HG02588 (cell line): ENCODE data around the gene FRMPD2.
"Not testable (repeated sequence)": the region's sequence is repeated elsewhere in the genome, so short reads cannot be mapped to it uniquely, and the experiment has no call there.

Experiments used
- ATAC-seq: cut with Tn5 transposase; IDR thresholded peaks from one replicate; pipeline ENCODE4 v1.9.1; 2021; ENCODE audit warnings: mild to moderate bottlenecking, moderate library complexity; ENCODE audit not compliant: unreplicated experiment

FRMPD2 gene

GRCh38 chr10:48237259-48238250 is 36.9 kb downstream of the FRMPD2 start:
- no peak for ATAC-seq

GRCh38 chr10:48236199-48236621 is 38.3 kb downstream of the FRMPD2 start:
- no peak for ATAC-seq

- no peak for ATAC-seq
Measured at GRCh38 chr10:48235501-48235900, 39.0 kb downstream of the FRMPD2 start.

- ATAC-seq: no peak
Measured at GRCh38 chr10:48234787-48235186, 39.7 kb downstream of the FRMPD2 start.

GRCh38 chr10:48234295-48234694 is 40.2 kb downstream of the FRMPD2 start:
- ATAC-seq: no peak

GRCh38 chr10:48233559-48234005 is 40.9 kb downstream of the FRMPD2 start:
- no peak for ATAC-seq

GRCh38 chr10:48232717-48233447 is 41.6 kb downstream of the FRMPD2 start:
- ATAC-seq: no peak

- peak; percentile 69 for ATAC-seq
Measured at GRCh38 chr10:48231699-48232315, 42.7 kb downstream of the FRMPD2 start.

GRCh38 chr10:48231178-48231577 is 43.3 kb downstream of the FRMPD2 start:
- ATAC-seq: no peak

- no peak for ATAC-seq
Measured at GRCh38 chr10:48227213-48227612, 47.3 kb downstream of the FRMPD2 start.

GRCh38 chr10:48224979-48225560 is 49.4 kb downstream of the FRMPD2 start:
- no peak for ATAC-seq

- ATAC-seq: no peak
Measured at GRCh38 chr10:48224296-48224695, 50.2 kb downstream of the FRMPD2 start.

GRCh38 chr10:48221814-48222213 is 52.7 kb downstream of the FRMPD2 start:
- ATAC-seq: no peak

GRCh38 chr10:48221031-48221430 is 53.5 kb downstream of the FRMPD2 start:
- ATAC-seq: not testable (repeated sequence)

- no peak for ATAC-seq
Measured at GRCh38 chr10:48219194-48219593, 55.3 kb downstream of the FRMPD2 start.

GRCh38 chr10:48216744-48217143 is 57.8 kb downstream of the FRMPD2 start:
- ATAC-seq: no peak

- ATAC-seq: no peak
Measured at GRCh38 chr10:48216204-48216505, 58.3 kb downstream of the FRMPD2 start.

- no peak for ATAC-seq
Measured at GRCh38 chr10:48215486-48216203, 58.9 kb downstream of the FRMPD2 start.

GRCh38 chr10:48214716-48215485 is 59.6 kb downstream of the FRMPD2 start:
- no peak for ATAC-seq

GRCh38 chr10:48213047-48213446 is 61.4 kb downstream of the FRMPD2 start:
- no peak for ATAC-seq
